HuH-7 (cell line): ENCODE results near the gene AIRE.
"Not testable (repeated sequence)": the region's sequence is repeated elsewhere in the genome, so short reads cannot be mapped to it uniquely, and the experiment has no call there.

Experiments used
- DNase-seq: peaks from one replicate; pipeline ENCODE4 v3.0.0; 2011; ENCODE audit warnings: low spot score

The AIRE gene

DNA sequence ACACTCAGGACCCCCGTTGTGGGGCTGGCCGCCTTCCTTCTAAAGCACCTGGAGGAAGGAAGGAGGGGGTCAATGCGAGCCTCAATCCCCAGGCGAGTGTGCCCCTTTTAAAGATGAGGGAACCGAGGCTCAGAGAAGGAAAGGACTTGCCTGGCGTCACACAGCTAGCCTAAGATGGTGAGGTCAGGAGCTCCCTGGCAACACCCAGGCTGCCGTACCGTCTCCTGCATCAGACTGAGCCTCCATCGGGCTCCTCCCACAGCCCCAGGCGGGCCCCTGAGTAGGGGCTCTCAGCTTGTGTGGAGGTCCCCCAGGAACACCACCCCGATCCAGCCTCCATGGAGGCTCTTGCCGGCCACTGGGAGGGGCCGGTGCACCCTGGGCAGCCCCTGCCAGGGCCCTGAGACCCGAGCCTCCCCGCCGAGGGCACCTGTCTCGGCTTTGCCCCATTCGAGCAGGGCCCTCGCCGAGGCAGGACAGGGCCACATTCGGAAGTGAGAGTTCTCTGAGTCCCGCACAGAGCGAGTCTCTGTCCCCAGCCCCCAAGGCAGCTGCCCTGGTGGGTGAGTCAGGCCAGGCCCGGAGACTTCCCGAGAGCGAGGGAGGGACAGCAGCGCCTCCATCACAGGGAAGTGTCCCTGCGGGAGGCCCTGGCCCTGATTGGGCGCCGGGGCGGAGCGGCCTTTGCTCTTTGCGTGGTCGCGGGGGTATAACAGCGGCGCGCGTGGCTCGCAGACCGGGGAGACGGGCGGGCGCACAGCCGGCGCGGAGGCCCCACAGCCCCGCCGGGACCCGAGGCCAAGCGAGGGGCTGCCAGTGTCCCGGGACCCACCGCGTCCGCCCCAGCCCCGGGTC, at the start of gene AIRE:
Gene AIRE, plus strand, starts transcription at position 739 of the 855 bp plus-strand sequence. CDS start 131 bp downstream, outside the sequence.
- no peak for DNase-seq

GRCh38 chr21:44240353-44240752, 45.3 kb upstream of the AIRE start:
- not testable (repeated sequence) for DNase-seq

DNA sequence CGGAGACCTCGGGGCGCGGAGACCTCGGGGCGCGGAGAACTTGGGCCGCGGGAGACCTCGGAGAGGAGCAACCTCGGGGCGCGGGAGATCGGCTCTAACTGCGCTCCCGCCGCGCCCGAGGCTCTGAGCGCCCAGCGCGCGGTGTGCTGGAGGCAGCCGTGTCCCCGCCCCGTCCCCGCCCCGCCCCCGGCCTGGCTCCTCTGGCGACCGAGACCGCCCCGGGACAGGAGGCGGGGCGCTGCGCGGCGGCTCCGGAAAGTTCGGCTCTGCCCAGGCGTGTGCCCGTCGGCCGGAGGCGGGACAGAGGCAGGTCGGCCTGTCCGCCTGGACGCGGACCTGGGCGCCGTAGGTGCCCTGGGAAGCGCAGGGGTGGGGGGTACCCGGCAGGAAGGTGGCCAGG, 44.8 kb upstream of the AIRE start, which contains the start of gene ICOSLG:
Gene ICOSLG, minus strand, starts transcription at position 102 of the 400 bp plus-strand sequence. CDS start 126 bp downstream, outside the sequence.
- not testable (repeated sequence) for DNase-seq

GRCh38 chr21:44241281-44241680, 44.4 kb upstream of the AIRE start:
- not testable (repeated sequence) for DNase-seq

DNA sequence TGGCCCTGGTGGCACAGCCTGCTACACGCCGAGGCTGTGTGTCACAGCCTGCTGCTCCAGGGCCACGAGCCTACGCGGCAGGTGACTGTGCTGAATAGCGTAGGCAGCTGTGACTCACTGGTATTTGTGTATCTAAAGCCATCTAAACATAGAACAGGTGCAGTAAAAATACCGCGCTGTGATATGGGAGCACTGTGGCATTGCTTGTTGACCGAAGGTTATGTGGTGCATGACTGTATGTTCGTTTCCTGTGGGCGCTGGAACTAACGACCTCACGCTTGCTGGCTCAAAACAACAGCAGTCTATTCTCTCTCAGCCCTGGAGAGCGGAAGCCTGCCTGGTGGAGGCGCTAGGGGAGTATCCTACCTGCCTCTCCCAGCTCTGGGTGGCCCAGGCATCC, 41.7 kb upstream of the AIRE start:
- DNase-seq: not testable (repeated sequence)

DNA sequence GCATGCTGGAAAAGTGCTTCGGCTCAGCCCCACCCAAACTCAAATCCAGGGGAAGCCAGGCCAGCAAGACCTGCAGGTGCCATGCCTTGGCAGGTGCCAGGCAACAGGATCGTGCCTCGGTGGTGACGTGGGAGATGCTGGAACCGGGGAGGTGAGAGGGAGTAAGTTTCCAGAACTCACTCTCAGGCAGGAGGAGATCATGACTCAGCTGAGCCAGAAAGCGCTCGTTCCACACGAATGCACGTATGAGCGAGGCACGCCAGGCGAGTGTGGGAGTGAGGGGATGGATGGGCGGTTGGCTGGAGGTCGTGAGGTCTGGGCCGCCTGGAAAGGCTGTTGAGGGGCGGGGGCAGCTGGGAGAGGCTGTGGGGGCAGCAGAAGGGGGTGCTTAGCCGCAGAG, 37.8 kb upstream of the AIRE start:
- not testable (repeated sequence) for DNase-seq

DNA sequence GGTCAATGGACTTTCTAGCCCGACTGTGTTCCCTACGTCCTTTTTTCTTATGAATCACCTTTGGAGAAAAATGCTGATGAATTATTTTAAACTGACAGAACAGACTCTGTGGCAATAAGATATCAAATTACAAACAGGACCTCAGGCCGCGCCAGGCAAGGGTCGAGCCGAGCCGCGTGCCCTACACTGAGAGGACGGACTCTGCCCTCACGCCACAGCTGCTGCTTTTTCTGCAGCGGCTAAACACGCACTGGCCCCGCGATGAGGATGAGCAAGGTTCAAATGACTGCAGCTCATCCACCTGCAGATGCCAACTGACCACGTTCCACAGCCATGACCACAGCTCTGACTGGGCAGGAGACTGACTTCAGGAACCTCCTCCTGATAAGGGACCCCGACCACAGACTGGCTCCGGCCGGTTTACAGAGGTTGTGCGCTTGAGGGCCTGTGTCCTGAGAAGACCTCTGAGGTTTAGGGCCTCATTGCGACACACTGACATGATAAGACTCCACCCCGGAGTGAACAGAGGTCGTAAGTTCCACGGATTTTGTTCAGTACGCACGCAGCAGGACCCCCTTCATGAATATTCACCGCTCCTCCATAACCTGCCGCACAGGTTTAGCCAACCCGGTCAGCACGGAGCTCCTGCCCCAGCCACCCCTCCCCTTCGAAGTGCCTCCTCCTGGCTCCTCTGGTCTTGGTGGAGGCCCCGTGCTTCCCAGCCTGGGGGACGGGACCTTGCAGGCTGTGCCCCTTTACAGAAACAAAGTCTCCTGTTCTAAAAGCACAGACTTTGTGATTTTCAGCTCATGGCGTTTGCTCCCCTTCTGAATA, 36.3 kb upstream of the AIRE start:
- not testable (repeated sequence) for DNase-seq

DNA sequence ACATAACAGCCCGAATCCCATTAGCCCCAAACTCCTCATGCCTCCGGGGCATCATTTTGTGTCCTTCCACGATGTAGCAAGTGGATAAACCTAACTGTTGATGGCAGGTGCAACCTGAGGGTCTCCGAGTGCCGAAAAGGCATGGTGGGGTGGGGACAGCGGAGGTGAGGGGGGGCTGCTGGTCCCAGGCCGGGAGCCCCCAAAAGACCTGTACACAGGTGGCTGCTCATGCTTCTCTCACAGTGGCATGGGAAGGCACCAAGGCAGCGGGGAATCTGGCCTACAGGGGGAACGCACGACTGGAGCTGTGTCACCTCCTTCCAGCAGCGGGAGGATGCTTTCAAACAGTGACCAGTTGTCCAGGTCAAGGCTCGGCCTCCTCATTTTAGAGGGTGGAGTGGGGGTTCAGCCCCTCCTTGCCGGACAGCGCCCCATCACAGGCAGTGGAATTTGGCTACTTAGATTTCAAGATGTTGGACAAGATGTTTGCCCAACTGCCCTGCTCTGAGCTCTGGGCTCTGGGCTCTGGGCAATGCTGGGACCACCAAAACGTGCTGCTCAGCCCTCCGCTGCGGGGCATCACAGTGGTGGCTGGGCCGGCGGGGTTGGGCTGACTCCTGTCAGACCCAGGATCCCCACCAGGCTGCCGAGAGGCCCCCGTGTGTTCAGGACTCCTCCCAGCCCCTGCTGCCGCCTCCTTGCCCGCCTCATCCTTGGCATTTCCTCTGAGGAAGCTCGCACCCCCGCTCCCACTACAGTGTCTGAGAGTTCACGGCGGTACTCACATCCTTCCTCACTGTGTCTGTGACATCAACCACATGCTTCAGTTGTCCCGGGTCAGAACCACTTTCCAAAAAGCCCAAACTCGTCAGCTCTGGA, 31.6 kb upstream of the AIRE start:
- DNase-seq: no peak

DNA sequence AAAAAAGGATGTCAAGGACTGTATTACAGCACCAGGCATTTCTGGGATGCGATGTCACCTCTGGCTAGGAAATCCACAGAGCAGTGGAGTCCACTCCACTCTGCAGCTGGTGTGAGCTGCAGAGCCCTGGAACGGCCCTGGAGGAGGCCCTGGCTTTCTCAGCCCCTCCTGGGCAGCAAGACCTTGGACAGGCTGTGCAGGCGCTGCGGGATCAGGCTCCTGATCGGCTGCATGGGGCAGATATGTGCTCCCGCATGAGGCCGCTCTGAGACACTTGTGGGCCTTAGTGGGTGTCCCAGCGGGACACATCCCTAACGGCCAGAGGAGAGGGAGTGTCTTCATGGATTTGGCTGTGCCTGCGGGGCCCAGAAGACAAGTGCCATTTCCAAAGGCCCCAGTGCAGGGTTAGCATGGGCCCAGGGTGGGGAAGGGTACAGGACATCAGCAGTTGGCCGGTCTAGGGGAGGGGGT, 30.1 kb upstream of the AIRE start:
- DNase-seq: no peak

DNA sequence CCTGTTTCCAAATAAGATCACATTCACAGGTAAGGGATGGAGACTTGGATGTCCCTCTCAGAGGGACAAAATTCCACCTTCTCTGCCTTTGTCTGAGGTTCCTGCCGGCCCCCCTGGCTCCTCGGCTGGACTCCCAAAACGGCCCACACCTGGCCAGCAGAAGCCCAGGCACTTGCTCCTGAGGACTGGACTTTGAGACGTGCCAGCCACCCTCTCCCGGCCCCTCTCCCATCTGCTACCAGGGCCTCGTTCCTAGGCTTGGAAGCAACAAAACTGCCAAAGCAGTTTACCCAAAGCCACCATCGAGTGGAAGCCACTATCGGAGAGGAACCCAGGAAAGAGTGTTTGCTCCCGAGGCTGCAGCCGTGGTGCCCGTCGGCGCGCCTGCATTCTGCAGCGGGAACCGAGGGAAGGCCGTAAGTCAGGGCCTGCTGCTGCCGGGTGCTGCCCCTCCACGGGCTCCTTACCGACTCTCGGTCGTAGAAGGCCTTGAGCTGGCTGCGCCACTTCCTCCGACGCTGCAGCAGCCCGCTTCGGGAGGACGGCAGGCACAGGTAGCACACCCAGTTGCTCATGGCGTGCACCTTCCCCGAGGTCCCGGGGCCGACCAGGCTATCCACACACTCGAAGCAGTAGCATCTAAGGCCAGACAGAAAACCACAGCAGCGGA, 27.5 kb upstream of the AIRE start:
- no peak for DNase-seq

DNA sequence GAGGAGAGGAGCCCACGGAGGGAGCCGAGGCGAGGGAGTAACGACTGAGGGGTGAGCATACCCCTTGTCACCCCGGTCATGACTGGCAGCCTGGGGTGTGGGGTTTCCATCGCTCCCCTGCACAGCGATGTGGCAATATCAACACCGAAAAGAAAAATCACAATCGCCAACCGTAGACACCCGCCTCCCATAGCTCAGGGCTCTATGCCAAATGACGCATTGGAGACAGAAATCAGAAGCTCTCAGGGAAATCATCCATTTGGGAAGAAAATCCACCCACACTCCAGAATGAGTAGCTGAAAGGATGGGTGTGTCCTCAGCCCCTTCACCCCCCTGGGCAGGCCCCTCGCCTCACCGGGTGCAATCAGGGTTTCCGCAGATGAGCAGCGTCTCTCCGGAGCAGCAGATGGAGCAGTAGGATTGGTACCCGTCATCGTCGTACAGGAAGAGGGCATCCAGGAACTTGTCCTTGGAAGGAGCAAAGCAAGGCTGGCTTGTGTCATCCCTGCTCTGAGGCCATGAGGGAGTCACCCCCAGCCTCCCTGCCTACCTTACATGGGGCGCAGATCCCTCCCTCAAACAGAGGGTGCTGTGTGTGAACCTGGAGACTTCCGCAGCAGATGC, 26.5 kb upstream of the AIRE start:
- no peak for DNase-seq

DNA sequence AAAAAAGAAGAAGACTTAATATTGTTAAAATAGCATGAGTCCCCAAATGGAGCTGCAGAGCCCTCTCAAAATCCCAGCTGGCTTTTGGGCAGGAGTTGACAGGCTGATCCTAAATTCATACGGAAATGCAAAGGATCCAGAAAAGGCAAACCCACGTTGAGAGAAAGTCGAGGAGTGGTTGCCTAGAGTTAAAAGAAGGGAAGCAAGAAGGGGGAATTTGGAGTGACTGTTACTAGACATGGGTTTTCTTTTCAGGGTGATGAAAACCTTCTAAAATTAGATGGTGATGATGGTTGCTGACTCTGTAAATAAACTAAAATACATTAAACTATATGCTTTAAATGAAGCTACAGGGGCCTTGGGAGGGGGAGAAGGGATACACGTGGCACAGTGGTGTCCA, 25.6 kb upstream of the AIRE start:
- DNase-seq: no peak

GRCh38 chr21:44260791-44261631, 24.7 kb upstream of the AIRE start:
- no peak for DNase-seq

DNA sequence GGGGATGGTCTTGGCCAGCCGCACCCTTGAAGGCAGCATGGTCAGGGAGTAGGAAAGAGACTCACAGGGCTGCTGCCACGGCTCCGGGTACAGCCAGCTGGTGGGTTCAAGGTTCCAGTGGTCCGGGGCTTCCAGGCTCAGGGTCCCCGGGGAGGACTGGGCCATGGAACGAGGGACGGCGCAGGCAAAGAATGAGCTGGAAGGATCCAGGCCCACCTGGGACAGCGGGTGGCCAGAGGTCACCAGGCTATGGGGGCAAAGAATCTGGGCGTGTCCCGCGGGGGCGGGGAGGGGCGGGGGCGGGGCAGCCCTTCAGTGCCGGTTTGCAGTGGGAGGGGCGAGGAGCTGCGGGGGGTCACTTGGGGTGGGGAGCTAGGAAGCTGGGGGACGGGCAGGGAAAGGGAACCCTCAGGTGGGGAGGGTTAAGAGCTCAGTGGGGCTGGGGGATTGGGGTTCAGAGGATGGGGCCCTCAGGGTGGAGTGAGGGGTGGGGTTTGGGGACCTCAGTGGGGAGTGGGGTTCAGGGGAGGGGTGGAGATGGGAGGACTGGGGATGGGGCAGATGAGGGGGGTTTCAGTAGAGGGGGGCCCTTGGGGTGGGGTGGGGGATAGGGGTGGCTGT, 23.9 kb upstream of the AIRE start, which contains the start of gene DNMT3L:
Gene DNMT3L, minus strand, starts transcription at position 223 of the 621 bp plus-strand sequence. CDS start 638 bp downstream, outside the sequence.
- no peak for DNase-seq

GRCh38 chr21:44262338-44263056, 23.2 kb upstream of the AIRE start:
- DNase-seq: no peak

DNA sequence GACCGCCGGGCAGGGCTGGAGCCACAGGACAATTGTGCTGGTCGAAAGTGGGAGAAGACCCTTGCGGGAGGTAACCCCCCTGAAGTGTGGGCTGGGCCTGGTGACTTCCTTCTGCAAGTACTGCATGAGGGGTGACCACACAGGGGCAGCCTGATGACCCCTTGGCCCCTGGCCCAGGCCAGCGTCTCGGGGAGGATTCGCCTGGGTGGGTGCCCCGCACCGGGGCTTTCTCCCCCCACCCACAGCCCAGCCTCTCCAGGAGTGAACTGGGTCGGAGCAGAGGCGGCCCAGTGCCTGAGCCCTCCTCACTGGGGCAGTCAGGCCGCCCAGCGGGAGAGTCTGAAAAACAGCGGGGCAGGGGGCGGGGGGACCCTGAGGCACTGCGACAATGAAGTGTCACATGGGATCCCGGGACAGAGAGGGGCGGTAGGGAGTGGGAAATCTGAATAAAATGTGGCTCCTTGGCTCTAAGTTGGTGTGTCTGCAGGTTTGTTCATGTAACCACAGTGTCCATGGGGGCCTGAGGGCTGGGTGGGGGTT, 22.4 kb upstream of the AIRE start:
- no peak for DNase-seq

DNA sequence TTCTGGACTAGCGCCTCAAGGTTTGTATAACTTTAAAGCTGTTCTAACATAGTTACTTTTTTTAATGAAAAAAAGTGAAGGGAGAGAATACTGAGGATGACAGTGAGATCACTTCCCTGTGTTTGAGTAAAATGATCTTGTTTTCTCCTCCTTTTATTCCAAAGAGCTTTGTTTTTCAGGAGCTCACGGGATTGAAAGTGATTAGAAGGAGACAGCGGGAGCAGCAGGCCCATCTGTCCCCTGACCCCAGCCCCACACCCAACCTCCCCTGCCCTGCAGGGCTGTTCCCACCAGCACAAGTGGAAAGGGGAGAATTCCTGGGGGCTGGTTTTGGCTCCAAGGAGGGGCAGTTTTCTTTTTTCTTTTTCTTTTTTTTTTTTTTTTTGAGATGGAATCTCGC, 21.9 kb upstream of the AIRE start:
- DNase-seq: no peak

DNA sequence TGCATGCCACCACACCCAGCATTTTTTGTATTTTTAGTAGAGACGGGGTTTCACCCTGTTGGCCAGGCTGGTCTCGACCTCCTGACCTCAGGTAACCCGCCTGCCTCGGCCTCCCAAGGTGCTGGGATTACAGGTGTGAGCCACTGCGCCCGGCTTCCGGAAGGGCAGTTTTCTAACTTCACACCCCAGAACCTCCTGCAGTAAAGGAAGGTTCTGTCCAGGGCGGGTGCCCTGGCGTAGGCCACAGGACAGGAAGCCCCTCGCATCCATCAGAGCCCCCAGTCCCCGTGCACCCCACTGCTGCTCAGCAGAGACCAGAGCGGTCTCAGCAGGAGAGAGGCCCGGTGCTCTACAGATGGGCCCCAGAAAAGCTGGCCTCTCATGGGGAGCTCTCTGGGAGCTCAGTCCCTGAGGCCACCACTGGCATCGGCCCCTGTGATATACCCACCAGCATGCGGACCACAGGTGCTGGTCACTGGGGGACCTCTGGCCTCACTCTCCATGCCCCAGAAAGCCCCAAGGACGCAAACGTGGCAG, 19.9 kb upstream of the AIRE start:
- no peak for DNase-seq
